ENCODE results near the gene HOXA13.

The HOXA13 gene

GRCh38 chr7:27214239-27214950 is 14.5 kb upstream of the HOXA13 start:
- H3K4me3 ChIP-seq (ENCODE audit: insufficient read depth, low read depth, low read length), result no peak overlapping the region
- peaks cover 85% of the 10 kb centered on the region for H3K27me3 ChIP-seq (ENCODE audit: control insufficient read depth, insufficient read depth, low read length, poor library complexity, severe bottlenecking)
- no peak overlapping the region for H3K27ac ChIP-seq (ENCODE audit: insufficient read depth, low read depth, low read length, poor library complexity, severe bottlenecking)
- H3K36me3 ChIP-seq (ENCODE audit: control insufficient read depth, insufficient read depth, low read length), result no peaks in the 10 kb centered on the region
- peaks cover 8% of the 10 kb centered on the region for H3K4me1 ChIP-seq (ENCODE audit: control insufficient read depth, insufficient read depth, low read length)
- 19 to 26% methylated on average over 8 of the region's 8 CpGs for WGBS, 2 experiments
- H3K9me3 ChIP-seq (ENCODE audit: control insufficient read depth, low read length), result no peaks in the 10 kb centered on the region

- H3K27me3 ChIP-seq (ENCODE audit: control insufficient read depth, insufficient read depth, low read length, poor library complexity, severe bottlenecking), result peaks cover 89% of the 10 kb centered on the region
- H3K9me3 ChIP-seq (ENCODE audit: control insufficient read depth, low read length), result no peaks in the 10 kb centered on the region
- no peak overlapping the region for H3K4me3 ChIP-seq (ENCODE audit: insufficient read depth, low read depth, low read length)
- H3K27ac ChIP-seq (ENCODE audit: insufficient read depth, low read depth, low read length, poor library complexity, severe bottlenecking), result no peak overlapping the region
- peaks cover 8% of the 10 kb centered on the region for H3K4me1 ChIP-seq (ENCODE audit: control insufficient read depth, insufficient read depth, low read length)
- 14 to 18% methylated on average over 50 of the region's 50 CpGs for WGBS, 2 experiments
- no peaks in the 10 kb centered on the region for H3K36me3 ChIP-seq (ENCODE audit: control insufficient read depth, insufficient read depth, low read length)
Observed at GRCh38 chr7:27213433-27214238, 13.7 kb upstream of the HOXA13 start.

GRCh38 chr7:27212497-27213432 is 12.9 kb upstream of the HOXA13 start:
- Histone ChIP-seq H3K9me3 (ENCODE audit: control insufficient read depth, low read length) (no peaks in the 10 kb centered on the region), H3K27me3 (ENCODE audit: control insufficient read depth, insufficient read depth, low read length, poor library complexity, severe bottlenecking) (peaks cover 98% of the 10 kb centered on the region), H3K36me3 (ENCODE audit: control insufficient read depth, insufficient read depth, low read length) (no peaks in the 10 kb centered on the region), H3K4me1 (ENCODE audit: control insufficient read depth, insufficient read depth, low read length) (peaks cover 10% of the 10 kb centered on the region), H3K4me3 (ENCODE audit: insufficient read depth, low read depth, low read length) (no peak overlapping the region), H3K27ac (ENCODE audit: insufficient read depth, low read depth, low read length, poor library complexity, severe bottlenecking) (no peak overlapping the region)
- 25 to 29% methylated on average over 52 of the region's 52 CpGs for WGBS, 2 experiments

GRCh38 chr7:27211764-27212204 is 11.9 kb upstream of the HOXA13 start:
- Histone ChIP-seq H3K36me3 (ENCODE audit: control insufficient read depth, insufficient read depth, low read length) (no peaks in the 10 kb centered on the region), H3K4me1 (ENCODE audit: control insufficient read depth, insufficient read depth, low read length) (peaks cover 10% of the 10 kb centered on the region), H3K27ac (ENCODE audit: insufficient read depth, low read depth, low read length, poor library complexity, severe bottlenecking) (no peak overlapping the region), H3K9me3 (ENCODE audit: control insufficient read depth, low read length) (no peaks in the 10 kb centered on the region), H3K4me3 (ENCODE audit: insufficient read depth, low read depth, low read length) (no peak overlapping the region), H3K27me3 (ENCODE audit: control insufficient read depth, insufficient read depth, low read length, poor library complexity, severe bottlenecking) (peaks cover 100% of the 10 kb centered on the region)
- 31 to 45% methylated on average over 3 of the region's 3 CpGs for WGBS, 2 experiments

- 76 to 81% methylated on average over 1 of the region's 1 CpG for WGBS, 2 experiments
- H3K27ac ChIP-seq (ENCODE audit: insufficient read depth, low read depth, low read length, poor library complexity, severe bottlenecking), result no peak overlapping the region
Observed at GRCh38 chr7:27211084-27211446, 11.2 kb upstream of the HOXA13 start.

GRCh38 chr7:27210441-27211083 is 10.7 kb upstream of the HOXA13 start:
- Histone ChIP-seq H3K36me3 (ENCODE audit: control insufficient read depth, insufficient read depth, low read length) (no peaks in the 10 kb centered on the region), H3K9me3 (ENCODE audit: control insufficient read depth, low read length) (no peaks in the 10 kb centered on the region), H3K4me1 (ENCODE audit: control insufficient read depth, insufficient read depth, low read length) (peaks cover 10% of the 10 kb centered on the region), H3K27ac (ENCODE audit: insufficient read depth, low read depth, low read length, poor library complexity, severe bottlenecking) (no peak overlapping the region), H3K27me3 (ENCODE audit: control insufficient read depth, insufficient read depth, low read length, poor library complexity, severe bottlenecking) (peaks cover 100% of the 10 kb centered on the region), H3K4me3 (ENCODE audit: insufficient read depth, low read depth, low read length) (no peak overlapping the region)
- WGBS, 2 experiments, result 17 to 18% methylated on average over 32 of the region's 32 CpGs

More at GRCh38 chr7:27211084-27211446, 11.2 kb upstream of the HOXA13 start:
- H3K9me3 ChIP-seq (ENCODE audit: control insufficient read depth, low read length), result no peaks in the 10 kb centered on the region
- H3K4me3 ChIP-seq (ENCODE audit: insufficient read depth, low read depth, low read length), result no peak overlapping the region
- peaks cover 100% of the 10 kb centered on the region for H3K27me3 ChIP-seq (ENCODE audit: control insufficient read depth, insufficient read depth, low read length, poor library complexity, severe bottlenecking)
- H3K4me1 ChIP-seq (ENCODE audit: control insufficient read depth, insufficient read depth, low read length), result peaks cover 10% of the 10 kb centered on the region
- H3K36me3 ChIP-seq (ENCODE audit: control insufficient read depth, insufficient read depth, low read length), result no peaks in the 10 kb centered on the region

GRCh38 chr7:27209933-27210440 is 10.1 kb upstream of the HOXA13 start:
- no peaks in the 10 kb centered on the region for H3K36me3 ChIP-seq (ENCODE audit: control insufficient read depth, insufficient read depth, low read length)
- H3K27ac ChIP-seq (ENCODE audit: insufficient read depth, low read depth, low read length, poor library complexity, severe bottlenecking), result no peak overlapping the region
- WGBS, 2 experiments, result 47 to 49% methylated on average over 11 of the region's 11 CpGs
- peaks cover 10% of the 10 kb centered on the region for H3K4me1 ChIP-seq (ENCODE audit: control insufficient read depth, insufficient read depth, low read length)
- peaks cover 100% of the 10 kb centered on the region for H3K27me3 ChIP-seq (ENCODE audit: control insufficient read depth, insufficient read depth, low read length, poor library complexity, severe bottlenecking)
- no peak overlapping the region for H3K4me3 ChIP-seq (ENCODE audit: insufficient read depth, low read depth, low read length)
- no peaks in the 10 kb centered on the region for H3K9me3 ChIP-seq (ENCODE audit: control insufficient read depth, low read length)

- no peaks in the 10 kb centered on the region for H3K9me3 ChIP-seq (ENCODE audit: control insufficient read depth, low read length)
- peaks cover 100% of the 10 kb centered on the region for H3K27me3 ChIP-seq (ENCODE audit: control insufficient read depth, insufficient read depth, low read length, poor library complexity, severe bottlenecking)
- H3K4me1 ChIP-seq (ENCODE audit: control insufficient read depth, insufficient read depth, low read length), result peaks cover 10% of the 10 kb centered on the region
- 70 to 78% methylated on average over 4 of the region's 4 CpGs for WGBS, 2 experiments
- no peak overlapping the region for H3K4me3 ChIP-seq (ENCODE audit: insufficient read depth, low read depth, low read length)
- no peak overlapping the region for H3K27ac ChIP-seq (ENCODE audit: insufficient read depth, low read depth, low read length, poor library complexity, severe bottlenecking)
- H3K36me3 ChIP-seq (ENCODE audit: control insufficient read depth, insufficient read depth, low read length), result no peaks in the 10 kb centered on the region
Observed at GRCh38 chr7:27208998-27209397, 9.1 kb upstream of the HOXA13 start.

- H3K4me3 ChIP-seq (ENCODE audit: insufficient read depth, low read depth, low read length), result no peak overlapping the region
- peaks cover 100% of the 10 kb centered on the region for H3K27me3 ChIP-seq (ENCODE audit: control insufficient read depth, insufficient read depth, low read length, poor library complexity, severe bottlenecking)
- no peaks in the 10 kb centered on the region for H3K9me3 ChIP-seq (ENCODE audit: control insufficient read depth, low read length)
- WGBS, 2 experiments, result 22 to 25% methylated on average over 7 of the region's 7 CpGs
- H3K36me3 ChIP-seq (ENCODE audit: control insufficient read depth, insufficient read depth, low read length), result no peaks in the 10 kb centered on the region
- peaks cover 2% of the 10 kb centered on the region for H3K4me1 ChIP-seq (ENCODE audit: control insufficient read depth, insufficient read depth, low read length)
- no peak overlapping the region for H3K27ac ChIP-seq (ENCODE audit: insufficient read depth, low read depth, low read length, poor library complexity, severe bottlenecking)
Observed at GRCh38 chr7:27207348-27207985, 7.6 kb upstream of the HOXA13 start.

Data from ectodermal cell (in vitro differentiated cells).